ENCODE data around the gene BEND6. TPM values are rescaled to one million over a fixed set of nuclear protein-coding genes. Genes with fewer than 3 reads are reported as not detected.

BEND6 gene
- total and polyA plus RNA-seq, 12 donors = 0.07 to 1.8 (median 0.36) TPM

DNA sequence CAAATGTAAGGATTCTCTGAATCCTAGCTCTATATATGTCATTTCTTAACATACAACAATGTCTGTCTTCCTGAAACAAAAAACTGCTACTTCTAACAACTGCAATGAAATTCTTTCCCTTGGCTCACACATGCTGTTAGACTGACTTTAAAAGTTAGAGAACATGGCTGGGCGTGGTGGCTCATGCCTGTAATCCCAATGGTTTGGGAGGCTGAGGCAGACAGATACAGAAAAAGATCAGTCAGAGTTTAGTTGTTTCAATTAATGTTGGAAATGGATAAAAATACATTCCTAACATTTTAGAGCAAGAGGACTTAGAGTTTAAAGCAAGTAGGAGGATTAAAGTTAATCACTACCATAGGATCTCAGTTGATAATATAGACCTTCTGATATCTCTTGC lies 62.9 kb downstream of the BEND6 start:
- intact Hi-C loops (cut with DNase I) = loop anchor here in 4 of 10 donors (5.0 to 10.0 kb wide), 3 partner anchors 116 to 307 kb away; partner anchors contain the start of gene PRIM2 (in 2 of the 4)

DNA sequence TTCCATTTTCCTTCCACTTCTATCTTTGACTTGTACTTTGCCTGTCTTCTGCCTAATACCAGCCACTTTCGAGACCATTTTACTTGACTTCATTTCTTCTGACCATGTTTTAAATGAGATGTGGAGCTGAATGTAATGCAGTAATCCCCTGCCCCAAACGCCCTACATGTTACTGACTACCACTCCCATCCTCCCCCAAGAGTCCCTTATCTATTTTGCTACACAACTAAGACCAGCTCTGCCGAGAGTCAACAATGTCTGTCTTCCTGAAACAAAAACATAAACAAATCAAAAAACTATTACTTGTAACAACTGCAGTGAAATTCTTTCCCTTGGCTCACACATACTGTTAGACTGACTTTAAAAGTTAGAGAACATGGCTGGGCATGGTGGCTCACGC lies 64.5 kb downstream of the BEND6 start:
- DNase-seq = no peak
- 74 to 83% methylated on average over 4 of the region's 4 CpGs for WGBS, 2 donors
- Histone ChIP-seq H3K27ac (no peak overlapping the region), H3K36me3 (no peaks in the 10 kb centered on the region), H3K4me3 (no peak overlapping the region), H3K9me3 (peaks cover 0 to 12% (median 5%) of the 10 kb centered on the region in 11 donors), H3K4me1 (no peaks in the 10 kb centered on the region), H3K27me3 (no peaks in the 10 kb centered on the region)
- intact Hi-C loops (cut with DNase I) = loop anchor here in 4 of 10 donors (5.0 to 10.0 kb wide), 3 partner anchors 117 to 305 kb away; partner anchors contain the start of gene PRIM2 (in 2 of the 4)
- no peak for ATAC-seq
- TF ChIP-seq, protein P1, sequence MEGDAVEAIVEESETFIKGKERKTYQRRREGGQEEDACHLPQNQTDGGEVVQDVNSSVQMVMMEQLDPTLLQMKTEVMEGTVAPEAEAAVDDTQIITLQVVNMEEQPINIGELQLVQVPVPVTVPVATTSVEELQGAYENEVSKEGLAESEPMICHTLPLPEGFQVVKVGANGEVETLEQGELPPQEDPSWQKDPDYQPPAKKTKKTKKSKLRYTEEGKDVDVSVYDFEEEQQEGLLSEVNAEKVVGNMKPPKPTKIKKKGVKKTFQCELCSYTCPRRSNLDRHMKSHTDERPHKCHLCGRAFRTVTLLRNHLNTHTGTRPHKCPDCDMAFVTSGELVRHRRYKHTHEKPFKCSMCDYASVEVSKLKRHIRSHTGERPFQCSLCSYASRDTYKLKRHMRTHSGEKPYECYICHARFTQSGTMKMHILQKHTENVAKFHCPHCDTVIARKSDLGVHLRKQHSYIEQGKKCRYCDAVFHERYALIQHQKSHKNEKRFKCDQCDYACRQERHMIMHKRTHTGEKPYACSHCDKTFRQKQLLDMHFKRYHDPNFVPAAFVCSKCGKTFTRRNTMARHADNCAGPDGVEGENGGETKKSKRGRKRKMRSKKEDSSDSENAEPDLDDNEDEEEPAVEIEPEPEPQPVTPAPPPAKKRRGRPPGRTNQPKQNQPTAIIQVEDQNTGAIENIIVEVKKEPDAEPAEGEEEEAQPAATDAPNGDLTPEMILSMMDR (IDR thresholded peaks at IDR 0.05) = no peak

More for the DNA sequence above, 62.9 kb downstream of the BEND6 start:
- TF ChIP-seq, protein P1 (IDR thresholded peaks at IDR 0.05) = no peak
- H3K4me1 ChIP-seq = no peaks in the 10 kb centered on the region
- no peaks in the 10 kb centered on the region for H3K36me3 ChIP-seq
- H3K4me3 ChIP-seq = no peak overlapping the region
- no peak for DNase-seq
- no peaks in the 10 kb centered on the region for H3K9me3 ChIP-seq
- 77 to 81% methylated on average over 1 of the region's 1 CpG for WGBS, 2 donors
- H3K27me3 ChIP-seq = no peaks in the 10 kb centered on the region
- no peak overlapping the region for H3K27ac ChIP-seq
- ATAC-seq = no peak

DNA sequence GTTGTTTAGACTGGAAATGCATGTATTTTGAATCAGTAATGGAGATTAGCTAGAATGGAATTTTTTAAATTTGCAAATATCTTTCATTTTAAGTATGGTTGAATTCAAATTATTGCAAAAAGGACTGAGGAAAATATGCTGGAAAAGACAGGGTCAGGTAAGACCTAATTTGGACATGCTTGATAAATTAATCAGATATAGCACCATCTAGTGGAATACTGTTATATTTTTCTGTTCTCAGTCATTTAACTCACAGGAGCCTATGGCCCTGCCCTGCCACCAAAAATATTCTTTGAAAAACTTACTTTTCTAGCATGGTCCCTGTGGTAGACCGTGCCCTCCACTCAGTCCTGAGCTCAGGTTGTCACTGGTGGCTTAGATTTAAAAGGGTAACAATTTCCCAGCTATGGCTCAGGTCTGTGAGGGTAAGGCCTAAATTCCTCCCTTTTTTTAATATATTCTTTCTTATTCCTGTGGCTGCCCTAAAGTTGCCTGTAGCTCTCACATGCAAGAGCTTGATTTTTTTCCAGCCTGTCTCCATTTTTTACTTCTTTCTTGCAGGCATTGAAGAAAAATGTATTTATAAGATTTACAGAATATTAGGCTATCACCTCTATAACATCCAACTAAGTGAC lies 66.3 kb downstream of the BEND6 start:
- TF ChIP-seq, protein P1 (IDR thresholded peaks at IDR 0.05) = peak; percentile 22 to 70 (median 63)
- intact Hi-C loops (cut with DNase I) = loop anchor here in 8 of 10 donors (5.0 to 10.0 kb wide), 3 partner anchors 114 to 294 kb away; partner anchors contain the start of gene PRIM2 (in 1 of the 8)
- ATAC-seq = no peak

DNA sequence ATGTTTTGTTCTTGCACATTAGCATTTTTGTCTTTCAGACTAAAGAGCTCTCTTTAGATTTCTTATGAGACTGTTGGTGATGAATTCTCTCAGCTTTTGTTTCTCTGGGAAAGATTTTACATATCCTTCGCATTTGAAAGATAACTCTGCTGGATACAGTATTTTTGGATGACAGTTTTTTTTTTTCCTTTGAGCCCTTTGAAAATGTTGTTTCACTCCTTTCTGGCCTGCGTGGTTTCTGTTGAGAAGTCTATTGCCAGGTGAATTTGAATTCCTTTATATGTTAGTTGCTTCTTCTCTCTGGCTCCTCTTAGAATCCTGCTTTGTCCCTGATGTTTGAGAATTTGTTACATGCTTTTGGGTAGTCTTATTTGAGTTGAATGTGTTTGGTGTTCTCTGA lies 69.4 kb downstream of the BEND6 start:
- H3K36me3 ChIP-seq = no peaks in the 10 kb centered on the region
- TF ChIP-seq, protein P1 (IDR thresholded peaks at IDR 0.05) = no peak
- no peaks in the 10 kb centered on the region for H3K4me1 ChIP-seq
- peaks cover 0 to 30% (median 14%) of the 10 kb centered on the region in 11 donors for H3K9me3 ChIP-seq
- intact Hi-C loops (cut with DNase I) = loop anchor here in 8 of 10 donors (5.0 to 10.0 kb wide), 3 partner anchors 117 to 290 kb away; partner anchors contain the start of gene PRIM2 (in 1 of the 8)
- DNase-seq (no peak), ATAC-seq (no peak)
- 55 to 69% methylated on average over 2 of the region's 2 CpGs for WGBS, 2 donors
- H3K27me3 ChIP-seq = no peaks in the 10 kb centered on the region
- H3K4me3 ChIP-seq = no peak overlapping the region
- no peak overlapping the region for H3K27ac ChIP-seq

More for the DNA sequence above, 66.3 kb downstream of the BEND6 start:
- H3K4me3 ChIP-seq = no peak overlapping the region
- WGBS, 2 donors = 26 to 34% methylated on average over 1 of the region's 1 CpG
- no peaks in the 10 kb centered on the region for H3K27me3 ChIP-seq
- H3K9me3 ChIP-seq = peaks cover 0 to 29% (median 14%) of the 10 kb centered on the region in 11 donors
- H3K27ac ChIP-seq = no peak overlapping the region
- no peak for DNase-seq
- H3K4me1 ChIP-seq = no peaks in the 10 kb centered on the region
- H3K36me3 ChIP-seq = no peaks in the 10 kb centered on the region

All from heart right ventricle (tissue), 16 donors.